HepG2 (cell line): ENCODE measurements around the gene VSNL1. TPM values are rescaled to one million over a fixed set of nuclear protein-coding genes. Genes with fewer than 3 reads are reported as not detected.
A peak's percentile ranks its signal among the peaks of the same experiment; 100 is the strongest.

Experiments used
- BCLAF1 ChIP-seq: fragments of 450-650 bp; IDR thresholded peaks from 2 replicates; pipeline ENCODE4 v1.6.1; 2017; ENCODE audit warnings: mild to moderate bottlenecking
- ELK4 ChIP-seq: sonication (generic); formaldehyde crosslinking; IDR thresholded peaks from 2 replicates; pipeline ENCODE4 v1.9.0; 2021; ENCODE audit warnings: missing genetic modification reagents, borderline replicate concordance
- IKZF4 ChIP-seq: sonication (generic); formaldehyde crosslinking; IDR thresholded peaks from 2 replicates; pipeline ENCODE4 v1.5.1; 2020; ENCODE audit warnings: borderline replicate concordance, mild to moderate bottlenecking, low read depth, missing genetic modification reagents; ENCODE audit errors: not compliant biosample characterization
- IRF1 ChIP-seq: sonication (generic); formaldehyde crosslinking; IDR thresholded peaks from 2 replicates; pipeline ENCODE4 v1.4.0; 2020; ENCODE audit warnings: low read depth, mild to moderate bottlenecking, missing genetic modification reagents
- MAFK ChIP-seq, 2 experiments: IDR thresholded peaks in 1 of 2; conservative IDR thresholded peaks in 1 of 2; 2 replicates each; pipeline ENCODE4 v1.6.1; 2011; ENCODE audit warnings: improper control_type of control experiment in 2 of 2, low read length in 2 of 2
- RERE ChIP-seq: IDR thresholded peaks from 2 replicates; pipeline ENCODE4 v1.6.1; 2016; ENCODE audit warnings: low read depth, missing genetic modification reagents, missing compliant biosample characterization
- TGIF2 ChIP-seq: IDR thresholded peaks from 2 replicates; pipeline ENCODE4 v1.6.1; 2016; ENCODE audit warnings: control low read depth, missing compliant biosample characterization
- USF2 ChIP-seq, 2 experiments: sonication (generic) in 1 of 2; formaldehyde crosslinking in 1 of 2; IDR thresholded peaks; 2 replicates each; pipeline versions ENCODE4 v1.5.1 to v1.6.1; 2011 to 2020; ENCODE audit warnings: borderline replicate concordance in 1 of 2, low read depth in 1 of 2, low read length in 1 of 2, mild to moderate bottlenecking in 1 of 2, missing genetic modification reagents in 1 of 2, moderate library complexity in 1 of 2
- ZNF292 ChIP-seq: sonication (generic); formaldehyde crosslinking; IDR thresholded peaks from 2 replicates; pipeline ENCODE4 v1.8.1; 2022; ENCODE audit warnings: mild to moderate bottlenecking, low read depth, missing genetic modification reagents, borderline replicate concordance
- ZNF503 ChIP-seq: sonication (generic); formaldehyde crosslinking; IDR thresholded peaks from 2 replicates; pipeline ENCODE4 v1.4.0; 2020; ENCODE audit warnings: missing genetic modification reagents
- ZSCAN21 ChIP-seq: sonication (generic); formaldehyde crosslinking; IDR thresholded peaks from 2 replicates; pipeline ENCODE4 v1.8.0; 2022; ENCODE audit warnings: mild to moderate bottlenecking, missing genetic modification reagents, moderate library complexity, borderline replicate concordance
- polyA plus RNA-seq, 8 experiments: library from polyadenylated mRNA; depleted of rRNA in 3 of 8; stranded (reverse) in 7 of 8; unstranded in 1 of 8; fragments of >200 nt; fragmentation: Illumina TruSeq in 4 of 8; extraction: Trizol in 4 of 8; gene quantifications; 2 replicates each; pipeline versions ENCODE4 v1.2.1 to v1.2.3, GENCODE V29; 2011 to 2016; ENCODE audit warnings: low read depth in 4 of 8, missing spikeins in 1 of 8, mixed read lengths in 1 of 8; ENCODE audit not compliant: insufficient read depth in 1 of 8
- total RNA-seq, 5 experiments: library from RNA; depleted of rRNA; stranded (reverse); fragments of >200 nt; fragmentation: Illumina TruSeq; extraction: Trizol; gene quantifications; 2 replicates each; pipeline ENCODE4 v1.2.3, GENCODE V29; 2016; ENCODE audit warnings: low read depth in 1 of 5

VSNL1 gene
- total and polyA plus RNA-seq, 2 of the 13 experiments (the other 11 are each of a cell fraction or from before 2014, with no cell fraction given): 63.2 to 95.9 TPM

- TF ChIP-seq ZSCAN21 (CRISPR knock-in tag) (peak; percentile 96), ZNF503 (CRISPR knock-in tag) (peak; percentile 94), TGIF2 (peak; percentile 63; the same call in 1 of the 2 replicates), BCLAF1 (no peak), RERE (CRISPR knock-in tag) (peak; percentile 68; the same call in 1 of the 2 replicates), IRF1 (CRISPR knock-in tag) (peak; percentile 87; the same call in 1 of the 2 replicates), USF2 (IDR thresholded peaks at IDR 0.05; ENCODE audit: low read depth, low read length) (no peak), USF2 (CRISPR knock-in tag; IDR thresholded peaks at IDR 0.05; ENCODE audit: borderline replicate concordance) (peak; percentile 15; the same call in 1 of the 2 replicates), ZNF292 (CRISPR knock-in tag) (peak; percentile 78), MAFK (conservative IDR thresholded peaks at IDR 0.05 in 1 of 2, IDR thresholded peaks at IDR 0.05 in 1 of 2; ENCODE audit: low read length in 2 of 2) (no peak), ELK4 (peak; percentile 69; the same call in 1 of the 2 replicates), IKZF4 (CRISPR knock-in tag) (peak; percentile 80)
Observed at GRCh38 chr2:17538844-17539554, 1.5 kb upstream of the VSNL1 start (continued).
